ENCODE results near the gene WIZ.

WIZ gene

GRCh38 chr19:15452111-15453047 lies 2.6 kb upstream of the WIZ start:
- TF ChIP-seq, protein P1, sequence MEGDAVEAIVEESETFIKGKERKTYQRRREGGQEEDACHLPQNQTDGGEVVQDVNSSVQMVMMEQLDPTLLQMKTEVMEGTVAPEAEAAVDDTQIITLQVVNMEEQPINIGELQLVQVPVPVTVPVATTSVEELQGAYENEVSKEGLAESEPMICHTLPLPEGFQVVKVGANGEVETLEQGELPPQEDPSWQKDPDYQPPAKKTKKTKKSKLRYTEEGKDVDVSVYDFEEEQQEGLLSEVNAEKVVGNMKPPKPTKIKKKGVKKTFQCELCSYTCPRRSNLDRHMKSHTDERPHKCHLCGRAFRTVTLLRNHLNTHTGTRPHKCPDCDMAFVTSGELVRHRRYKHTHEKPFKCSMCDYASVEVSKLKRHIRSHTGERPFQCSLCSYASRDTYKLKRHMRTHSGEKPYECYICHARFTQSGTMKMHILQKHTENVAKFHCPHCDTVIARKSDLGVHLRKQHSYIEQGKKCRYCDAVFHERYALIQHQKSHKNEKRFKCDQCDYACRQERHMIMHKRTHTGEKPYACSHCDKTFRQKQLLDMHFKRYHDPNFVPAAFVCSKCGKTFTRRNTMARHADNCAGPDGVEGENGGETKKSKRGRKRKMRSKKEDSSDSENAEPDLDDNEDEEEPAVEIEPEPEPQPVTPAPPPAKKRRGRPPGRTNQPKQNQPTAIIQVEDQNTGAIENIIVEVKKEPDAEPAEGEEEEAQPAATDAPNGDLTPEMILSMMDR (IDR thresholded peaks at IDR 0.05; ENCODE audit: low read depth, low read length, missing control alignments), result no peak
- no peak overlapping the region for H3K4me3 ChIP-seq (ENCODE audit: low read depth, low read length)
- no peak for DNase-seq (ENCODE audit: low read depth)

DNA sequence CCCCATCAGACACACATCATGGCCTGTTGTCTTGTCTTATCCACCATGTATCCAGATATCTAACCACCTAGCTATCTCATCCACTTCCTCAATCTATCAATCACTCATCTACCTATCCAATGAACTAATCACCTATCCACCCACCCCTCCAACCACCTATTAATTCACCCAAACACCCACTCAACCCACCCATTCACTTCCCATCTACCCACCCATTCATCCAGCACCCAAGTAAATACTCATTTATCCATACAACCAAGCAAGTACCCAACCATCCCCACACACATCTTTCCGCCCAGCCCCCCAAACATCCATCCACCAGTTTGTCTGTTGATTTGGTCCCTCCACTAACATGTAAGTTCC lies 753 bp upstream of the WIZ start:
- TF ChIP-seq, protein P1 (IDR thresholded peaks at IDR 0.05; ENCODE audit: low read depth, low read length, missing control alignments), result no peak

GRCh38 chr19:15448778-15449619 lies 757 bp downstream of the WIZ start:
- peak overlapping the region; percentile 58 for H3K4me3 ChIP-seq (ENCODE audit: low read depth, low read length)
- no peak for DNase-seq (ENCODE audit: low read depth)
- TF ChIP-seq, protein P1 (IDR thresholded peaks at IDR 0.05; ENCODE audit: low read depth, low read length, missing control alignments), result no peak

More for the DNA sequence above, 753 bp upstream of the WIZ start:
- no peak overlapping the region for H3K4me3 ChIP-seq (ENCODE audit: low read depth, low read length)
- no peak for DNase-seq (ENCODE audit: low read depth)

GRCh38 chr19:15448044-15448777 lies 1.5 kb downstream of the WIZ start:
- TF ChIP-seq, protein P1 (IDR thresholded peaks at IDR 0.05; ENCODE audit: low read depth, low read length, missing control alignments), result no peak
- DNase-seq (ENCODE audit: low read depth), result no peak
- no peak overlapping the region for H3K4me3 ChIP-seq (ENCODE audit: low read depth, low read length)

- no peak for DNase-seq (ENCODE audit: low read depth)
- H3K4me3 ChIP-seq (ENCODE audit: low read depth, low read length), result no peak overlapping the region
- TF ChIP-seq, protein P1 (IDR thresholded peaks at IDR 0.05; ENCODE audit: low read depth, low read length, missing control alignments), result no peak
Observed at GRCh38 chr19:15447057-15447456, 2.7 kb downstream of the WIZ start.

DNA sequence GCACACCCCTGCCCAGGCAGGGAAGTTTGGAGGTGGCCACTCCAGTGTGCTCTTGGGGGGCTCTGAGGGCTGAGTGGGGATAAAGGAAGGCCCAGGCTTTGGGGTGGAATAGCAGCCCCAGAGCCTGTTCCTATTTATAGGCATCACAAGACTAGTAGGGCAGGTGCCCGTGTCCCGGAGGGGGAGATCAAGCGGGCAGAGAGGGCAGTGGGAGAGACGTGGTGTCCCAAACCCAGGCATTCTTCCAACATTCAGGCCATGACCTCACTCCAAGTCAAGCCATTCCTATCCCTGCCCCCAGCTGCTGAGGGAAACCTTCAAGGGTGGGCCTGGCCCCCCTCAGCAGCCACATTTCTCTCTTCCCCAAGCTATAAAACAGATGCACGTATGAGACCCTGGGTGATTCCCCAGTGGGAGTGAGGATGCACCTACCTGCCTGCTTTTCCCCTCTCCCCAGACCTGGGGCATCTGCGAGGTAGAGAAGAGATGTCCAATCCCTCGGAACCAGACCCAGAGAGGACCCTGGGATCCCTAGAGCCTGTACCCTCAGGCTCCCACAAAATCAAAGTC lies 3.9 kb downstream of the WIZ start:
- no peak for DNase-seq (ENCODE audit: low read depth)
- TF ChIP-seq, protein P1 (IDR thresholded peaks at IDR 0.05; ENCODE audit: low read depth, low read length, missing control alignments), result no peak
- H3K4me3 ChIP-seq (ENCODE audit: low read depth, low read length), result no peak overlapping the region
